Measurements from ENCODE around the gene UQCR10. TPM values are rescaled to one million over a fixed set of nuclear protein-coding genes. Genes with fewer than 3 reads are reported as not detected.

Gene UQCR10
- total and polyA plus RNA-seq, 4 donors, result 67.5 to 290 (median 133) TPM

DNA sequence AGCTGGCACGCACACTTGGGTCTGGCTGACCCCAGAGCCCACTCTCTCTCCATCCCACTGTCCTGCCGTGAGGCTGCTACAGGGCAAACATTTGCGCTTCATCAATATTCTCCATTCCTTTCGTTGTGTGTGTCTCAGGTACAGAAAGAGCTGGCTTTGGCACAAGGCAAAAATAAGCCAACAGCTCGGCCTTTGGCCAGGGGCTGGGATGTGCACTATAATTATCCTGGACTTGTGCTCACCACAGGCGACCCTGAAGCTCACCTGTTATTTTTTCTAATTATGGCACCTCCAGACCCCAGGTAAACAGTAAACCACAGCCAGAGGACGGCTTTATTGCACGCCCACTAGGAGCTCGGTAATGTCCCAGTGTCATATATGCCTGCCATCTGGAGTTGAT lies 11.3 kb upstream of the UQCR10 start:
- ATAC-seq (ENCODE audit: insufficient read depth, low FRiP score) (no peak), DNase-seq (no peak)
- Histone ChIP-seq H3K27ac (ENCODE audit: low read depth in 1 of 2, low read length in 1 of 2) (no peak overlapping the region), H3K27me3 (ENCODE audit: control insufficient read depth in 3 of 3, insufficient read depth in 3 of 3, low read length in 2 of 3) (no peaks in the 10 kb centered on the region), H3K4me3 (no peak overlapping the region), H3K9ac (ENCODE audit: insufficient read depth in 1 of 2, low read length in 2 of 2) (no peak overlapping the region), H3K9me3 (ENCODE audit: control insufficient read depth in 4 of 4, insufficient read depth in 3 of 4, low read length in 3 of 4) (no peaks in the 10 kb centered on the region), H3K36me3 (ENCODE audit: control insufficient read depth in 4 of 4, insufficient read depth in 4 of 4, low read length in 4 of 4) (peaks cover 0 to 9% (median 0%) of the 10 kb centered on the region in 4 donors), H3K4me1 (ENCODE audit: control insufficient read depth in 5 of 5, insufficient read depth in 5 of 5, low read length in 5 of 5) (no peaks in the 10 kb centered on the region)
- TF ChIP-seq, protein P1, sequence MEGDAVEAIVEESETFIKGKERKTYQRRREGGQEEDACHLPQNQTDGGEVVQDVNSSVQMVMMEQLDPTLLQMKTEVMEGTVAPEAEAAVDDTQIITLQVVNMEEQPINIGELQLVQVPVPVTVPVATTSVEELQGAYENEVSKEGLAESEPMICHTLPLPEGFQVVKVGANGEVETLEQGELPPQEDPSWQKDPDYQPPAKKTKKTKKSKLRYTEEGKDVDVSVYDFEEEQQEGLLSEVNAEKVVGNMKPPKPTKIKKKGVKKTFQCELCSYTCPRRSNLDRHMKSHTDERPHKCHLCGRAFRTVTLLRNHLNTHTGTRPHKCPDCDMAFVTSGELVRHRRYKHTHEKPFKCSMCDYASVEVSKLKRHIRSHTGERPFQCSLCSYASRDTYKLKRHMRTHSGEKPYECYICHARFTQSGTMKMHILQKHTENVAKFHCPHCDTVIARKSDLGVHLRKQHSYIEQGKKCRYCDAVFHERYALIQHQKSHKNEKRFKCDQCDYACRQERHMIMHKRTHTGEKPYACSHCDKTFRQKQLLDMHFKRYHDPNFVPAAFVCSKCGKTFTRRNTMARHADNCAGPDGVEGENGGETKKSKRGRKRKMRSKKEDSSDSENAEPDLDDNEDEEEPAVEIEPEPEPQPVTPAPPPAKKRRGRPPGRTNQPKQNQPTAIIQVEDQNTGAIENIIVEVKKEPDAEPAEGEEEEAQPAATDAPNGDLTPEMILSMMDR (IDR thresholded peaks at IDR 0.05; ENCODE audit: control extremely low read depth, extremely low read depth), result no peak
- WGBS, 2 donors, result 93 to 96% methylated on average over 9 of the region's 9 CpGs

DNA sequence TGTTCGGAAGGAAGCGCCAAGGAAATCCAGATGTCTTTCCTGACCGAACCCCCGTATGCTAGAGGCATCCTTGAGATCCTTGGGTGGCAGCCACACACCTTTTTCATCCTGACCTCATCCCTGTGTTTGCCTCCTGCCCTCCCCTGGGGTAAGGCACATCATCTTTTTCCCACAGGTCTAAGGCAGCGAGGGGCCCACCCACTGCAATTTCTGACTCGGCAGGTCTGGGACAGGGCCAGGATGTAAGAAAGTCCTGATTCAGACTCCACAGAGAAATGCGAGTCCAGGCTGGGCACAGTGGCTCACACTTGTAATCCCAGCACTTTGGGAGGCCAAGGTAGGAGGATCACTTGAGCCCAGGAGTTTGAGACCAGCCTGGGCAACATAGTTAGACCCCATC lies 10.8 kb upstream of the UQCR10 start:
- H3K4me3 ChIP-seq, result no peak overlapping the region
- no peak overlapping the region for H3K27ac ChIP-seq (ENCODE audit: low read depth in 1 of 2, low read length in 1 of 2)
- H3K4me1 ChIP-seq (ENCODE audit: control insufficient read depth in 5 of 5, insufficient read depth in 5 of 5, low read length in 5 of 5), result no peaks in the 10 kb centered on the region
- no peak overlapping the region for H3K9ac ChIP-seq (ENCODE audit: insufficient read depth in 1 of 2, low read length in 2 of 2)
- H3K36me3 ChIP-seq (ENCODE audit: control insufficient read depth in 4 of 4, insufficient read depth in 4 of 4, low read length in 4 of 4), result peaks cover 0 to 9% (median 0%) of the 10 kb centered on the region in 4 donors
- TF ChIP-seq, protein P1 (IDR thresholded peaks at IDR 0.05; ENCODE audit: control extremely low read depth, extremely low read depth), result no peak
- DNase-seq (no peak), ATAC-seq (ENCODE audit: insufficient read depth, low FRiP score) (no peak)
- no peaks in the 10 kb centered on the region for H3K9me3 ChIP-seq (ENCODE audit: control insufficient read depth in 4 of 4, insufficient read depth in 3 of 4, low read length in 3 of 4)
- H3K27me3 ChIP-seq (ENCODE audit: control insufficient read depth in 3 of 3, insufficient read depth in 3 of 3, low read length in 2 of 3), result no peaks in the 10 kb centered on the region
- 88 to 92% methylated on average over 7 of the region's 7 CpGs for WGBS, 2 donors

DNA sequence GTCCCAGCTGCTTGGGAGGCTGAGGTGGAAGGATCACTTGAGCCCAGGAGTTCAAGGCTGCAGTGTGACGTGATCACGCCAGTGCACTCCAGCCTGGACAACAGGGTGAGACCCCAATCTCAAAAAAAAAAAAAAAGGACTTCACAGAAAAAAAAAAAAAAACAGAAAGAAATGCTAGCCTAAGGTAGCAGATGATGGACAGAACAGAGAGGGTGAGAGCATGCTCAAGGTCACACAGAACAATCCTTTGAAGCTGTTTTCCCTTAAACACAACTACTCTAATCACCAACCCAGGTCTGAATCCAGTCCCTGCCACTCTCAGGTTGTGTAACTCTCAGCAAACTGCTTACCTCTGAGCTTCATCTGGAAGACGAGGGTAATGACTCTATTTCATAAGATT lies 10.1 kb upstream of the UQCR10 start:
- H3K9me3 ChIP-seq (ENCODE audit: control insufficient read depth in 4 of 4, insufficient read depth in 3 of 4, low read length in 3 of 4), result no peaks in the 10 kb centered on the region
- 80 to 92% methylated on average over 3 of the region's 3 CpGs for WGBS, 2 donors

More for the DNA sequence above, 10.1 kb upstream of the UQCR10 start:
- no peak overlapping the region for H3K9ac ChIP-seq (ENCODE audit: insufficient read depth in 1 of 2, low read length in 2 of 2)
- peaks cover 0 to 8% (median 0%) of the 10 kb centered on the region in 4 donors for H3K36me3 ChIP-seq (ENCODE audit: control insufficient read depth in 4 of 4, insufficient read depth in 4 of 4, low read length in 4 of 4)
- TF ChIP-seq, protein P1 (IDR thresholded peaks at IDR 0.05; ENCODE audit: control extremely low read depth, extremely low read depth), result no peak
- ATAC-seq (ENCODE audit: insufficient read depth, low FRiP score), result no peak
- no peaks in the 10 kb centered on the region for H3K27me3 ChIP-seq (ENCODE audit: control insufficient read depth in 3 of 3, insufficient read depth in 3 of 3, low read length in 2 of 3)
- no peak for DNase-seq
- no peak overlapping the region for H3K27ac ChIP-seq (ENCODE audit: low read depth in 1 of 2, low read length in 1 of 2)
- H3K4me1 ChIP-seq (ENCODE audit: control insufficient read depth in 5 of 5, insufficient read depth in 5 of 5, low read length in 5 of 5), result no peaks in the 10 kb centered on the region
- no peak overlapping the region for H3K4me3 ChIP-seq
